ENCODE results near the gene TRIM13.
"Not testable (repeated sequence)": the region's sequence is repeated elsewhere in the genome, so short reads cannot be mapped to it uniquely, and the experiment has no call there.

The TRIM13 gene

GRCh38 chr13:49976314-49977258, 20.3 kb upstream of the TRIM13 start:
- Histone ChIP-seq H3K9ac (ENCODE audit: low read length) (no peak overlapping the region), H3K4me1 (ENCODE audit: control insufficient read depth, low read depth, low read length) (no peaks in the 10 kb centered on the region), H3K27ac (ENCODE audit: low read length) (no peak overlapping the region), H3K9me3 (ENCODE audit: control insufficient read depth, low read depth, low read length) (no peaks in the 10 kb centered on the region), H3K36me3 (ENCODE audit: control insufficient read depth, low read depth, low read length) (no peaks in the 10 kb centered on the region), H3K4me3 (ENCODE audit: low read length) (no peak overlapping the region), H3K27me3 (ENCODE audit: control insufficient read depth, insufficient read depth, low read length) (no peaks in the 10 kb centered on the region)

- no peaks in the 10 kb centered on the region for H3K27me3 ChIP-seq (ENCODE audit: control insufficient read depth, insufficient read depth, low read length)
- no peak overlapping the region for H3K9ac ChIP-seq (ENCODE audit: low read length)
- no peak overlapping the region for H3K4me3 ChIP-seq (ENCODE audit: low read length)
- H3K27ac ChIP-seq (ENCODE audit: low read length), result no peak overlapping the region
- no peaks in the 10 kb centered on the region for H3K4me1 ChIP-seq (ENCODE audit: control insufficient read depth, low read depth, low read length)
- no peaks in the 10 kb centered on the region for H3K36me3 ChIP-seq (ENCODE audit: control insufficient read depth, low read depth, low read length)
- no peaks in the 10 kb centered on the region for H3K9me3 ChIP-seq (ENCODE audit: control insufficient read depth, low read depth, low read length)
Observed at GRCh38 chr13:49977992-49978391, 18.9 kb upstream of the TRIM13 start.

- H3K36me3 ChIP-seq (ENCODE audit: control insufficient read depth, low read depth, low read length), result no peaks in the 10 kb centered on the region
- H3K9me3 ChIP-seq (ENCODE audit: control insufficient read depth, low read depth, low read length), result no peaks in the 10 kb centered on the region
- no peak overlapping the region for H3K27ac ChIP-seq (ENCODE audit: low read length)
- no peak overlapping the region for H3K9ac ChIP-seq (ENCODE audit: low read length)
- H3K27me3 ChIP-seq (ENCODE audit: control insufficient read depth, insufficient read depth, low read length), result no peaks in the 10 kb centered on the region
- no peaks in the 10 kb centered on the region for H3K4me1 ChIP-seq (ENCODE audit: control insufficient read depth, low read depth, low read length)
- H3K4me3 ChIP-seq (ENCODE audit: low read length), result no peak overlapping the region
Observed at GRCh38 chr13:49980266-49980665, 16.6 kb upstream of the TRIM13 start.

GRCh38 chr13:49985129-49985528, 11.7 kb upstream of the TRIM13 start:
- Histone ChIP-seq H3K27ac (ENCODE audit: low read length) (no peak overlapping the region), H3K9ac (ENCODE audit: low read length) (no peak overlapping the region), H3K4me3 (ENCODE audit: low read length) (no peak overlapping the region), H3K36me3 (ENCODE audit: control insufficient read depth, low read depth, low read length) (no peaks in the 10 kb centered on the region), H3K4me1 (ENCODE audit: control insufficient read depth, low read depth, low read length) (no peaks in the 10 kb centered on the region), H3K27me3 (ENCODE audit: control insufficient read depth, insufficient read depth, low read length) (no peaks in the 10 kb centered on the region), H3K9me3 (ENCODE audit: control insufficient read depth, low read depth, low read length) (no peaks in the 10 kb centered on the region)

- Histone ChIP-seq H3K27ac (ENCODE audit: low read length) (no peak overlapping the region), H3K4me3 (ENCODE audit: low read length) (no peak overlapping the region), H3K27me3 (ENCODE audit: control insufficient read depth, insufficient read depth, low read length) (no peaks in the 10 kb centered on the region), H3K9ac (ENCODE audit: low read length) (no peak overlapping the region), H3K4me1 (ENCODE audit: control insufficient read depth, low read depth, low read length) (no peaks in the 10 kb centered on the region), H3K9me3 (ENCODE audit: control insufficient read depth, low read depth, low read length) (no peaks in the 10 kb centered on the region), H3K36me3 (ENCODE audit: control insufficient read depth, low read depth, low read length) (no peaks in the 10 kb centered on the region)
Observed at GRCh38 chr13:49986471-49986870, 10.4 kb upstream of the TRIM13 start.

GRCh38 chr13:49990612-49991011, 6.2 kb upstream of the TRIM13 start:
- H3K9me3 ChIP-seq (ENCODE audit: control insufficient read depth, low read depth, low read length); H3K4me1 ChIP-seq (ENCODE audit: control insufficient read depth, low read depth, low read length); H3K27ac ChIP-seq (ENCODE audit: low read length); H3K4me3 ChIP-seq (ENCODE audit: low read length); H3K9ac ChIP-seq (ENCODE audit: low read length); H3K36me3 ChIP-seq (ENCODE audit: control insufficient read depth, low read depth, low read length); H3K27me3 ChIP-seq (ENCODE audit: control insufficient read depth, insufficient read depth, low read length): not testable (repeated sequence)

GRCh38 chr13:49993111-49993510, 3.7 kb upstream of the TRIM13 start:
- H3K9ac ChIP-seq (ENCODE audit: low read length), result no peak overlapping the region
- no peaks in the 10 kb centered on the region for H3K9me3 ChIP-seq (ENCODE audit: control insufficient read depth, low read depth, low read length)
- no peaks in the 10 kb centered on the region for H3K36me3 ChIP-seq (ENCODE audit: control insufficient read depth, low read depth, low read length)
- no peak overlapping the region for H3K27ac ChIP-seq (ENCODE audit: low read length)
- peaks cover 10% of the 10 kb centered on the region for H3K27me3 ChIP-seq (ENCODE audit: control insufficient read depth, insufficient read depth, low read length)
- H3K4me1 ChIP-seq (ENCODE audit: control insufficient read depth, low read depth, low read length), result peaks cover 1% of the 10 kb centered on the region
- no peak overlapping the region for H3K4me3 ChIP-seq (ENCODE audit: low read length)

- Histone ChIP-seq H3K9me3 (ENCODE audit: control insufficient read depth, low read depth, low read length) (no peaks in the 10 kb centered on the region), H3K36me3 (ENCODE audit: control insufficient read depth, low read depth, low read length) (no peaks in the 10 kb centered on the region), H3K27me3 (ENCODE audit: control insufficient read depth, insufficient read depth, low read length) (peaks cover 10% of the 10 kb centered on the region), H3K4me1 (ENCODE audit: control insufficient read depth, low read depth, low read length) (peaks cover 4% of the 10 kb centered on the region), H3K4me3 (ENCODE audit: low read length) (no peak overlapping the region), H3K27ac (ENCODE audit: low read length) (no peak overlapping the region), H3K9ac (ENCODE audit: low read length) (no peak overlapping the region)
Observed at GRCh38 chr13:49993666-49994065, 3.2 kb upstream of the TRIM13 start.

- peaks cover 10% of the 10 kb centered on the region for H3K27me3 ChIP-seq (ENCODE audit: control insufficient read depth, insufficient read depth, low read length)
- H3K9ac ChIP-seq (ENCODE audit: low read length), result peak overlapping the region; percentile 75
- peaks cover 5% of the 10 kb centered on the region for H3K36me3 ChIP-seq (ENCODE audit: control insufficient read depth, low read depth, low read length)
- peaks cover 10% of the 10 kb centered on the region for H3K4me1 ChIP-seq (ENCODE audit: control insufficient read depth, low read depth, low read length)
- peak overlapping the region; percentile 52 for H3K4me3 ChIP-seq (ENCODE audit: low read length)
- no peak overlapping the region for H3K27ac ChIP-seq (ENCODE audit: low read length)
- H3K9me3 ChIP-seq (ENCODE audit: control insufficient read depth, low read depth, low read length), result no peaks in the 10 kb centered on the region
Observed at GRCh38 chr13:49995625-49996101, 1.2 kb upstream of the TRIM13 start.

- Histone ChIP-seq H3K27me3 (ENCODE audit: control insufficient read depth, insufficient read depth, low read length) (peaks cover 10% of the 10 kb centered on the region), H3K4me1 (ENCODE audit: control insufficient read depth, low read depth, low read length) (peaks cover 10% of the 10 kb centered on the region), H3K27ac (ENCODE audit: low read length) (no peak overlapping the region), H3K9me3 (ENCODE audit: control insufficient read depth, low read depth, low read length) (no peaks in the 10 kb centered on the region), H3K9ac (ENCODE audit: low read length) (peak overlapping the region; percentile 75), H3K4me3 (ENCODE audit: low read length) (peak overlapping the region; percentile 52), H3K36me3 (ENCODE audit: control insufficient read depth, low read depth, low read length) (peaks cover 7% of the 10 kb centered on the region)
Observed at GRCh38 chr13:49996161-49996915, 504 bp upstream of the TRIM13 start.

- Histone ChIP-seq H3K9me3 (ENCODE audit: control insufficient read depth, low read depth, low read length) (no peaks in the 10 kb centered on the region), H3K4me1 (ENCODE audit: control insufficient read depth, low read depth, low read length) (peaks cover 10% of the 10 kb centered on the region), H3K4me3 (ENCODE audit: low read length) (peak overlapping the region; percentile 91), H3K27me3 (ENCODE audit: control insufficient read depth, insufficient read depth, low read length) (peaks cover 10% of the 10 kb centered on the region), H3K36me3 (ENCODE audit: control insufficient read depth, low read depth, low read length) (peaks cover 20% of the 10 kb centered on the region), H3K9ac (ENCODE audit: low read length) (peak overlapping the region; percentile 91), H3K27ac (ENCODE audit: low read length) (peak overlapping the region; percentile 72)
Observed at GRCh38 chr13:49997955-49998354, 1.1 kb downstream of the TRIM13 start.

Measured in iPS-18a (cell line).